HAP-1 (cell line): ENCODE data around the gene PLEKHA5.

Experiments
- DNase-seq, 2 experiments: peaks; one replicate each; pipeline ENCODE4 v3.0.0-alpha.2; 2016 to 2020; ENCODE audit warnings: low spot score in 2 of 2
- H3K27me3 ChIP-seq: fragments of 250-450 bp; sonication (Bioruptor Pico); 2 replicates; pipeline ENCODE4 v1.5.1; 2020; ENCODE audit warnings: low read depth, mild to moderate bottlenecking, moderate library complexity
- H3K36me3 ChIP-seq: fragments of 250-450 bp; sonication (Bioruptor Pico); replicated peaks from 2 replicates; pipeline ENCODE4 v1.5.1; 2020; ENCODE audit warnings: mild to moderate bottlenecking
- H3K4me1 ChIP-seq: fragments of 250-450 bp; sonication (Bioruptor Pico); 2 replicates; pipeline ENCODE4 v1.5.1; 2020; ENCODE audit warnings: mild to moderate bottlenecking
- H3K4me3 ChIP-seq: fragments of 250-450 bp; sonication (Bioruptor Pico); 2 replicates; pipeline ENCODE4 v1.5.1; 2020; ENCODE audit warnings: mild to moderate bottlenecking, moderate library complexity
- H3K9me3 ChIP-seq: fragments of 250-450 bp; sonication (Bioruptor Pico); 2 replicates; pipeline ENCODE4 v1.5.1; 2020; ENCODE audit warnings: mild to moderate bottlenecking, moderate library complexity
- in situ Hi-C: fragments of 300-500 bp; cut with MboI; formaldehyde crosslinking; loops from 3 replicates; pipeline ENCODE4 v1.14.3; 2020; ENCODE audit warnings: low sequenced_read_pairs, inconsistent platforms, mixed read lengths

PLEKHA5 gene

GRCh38 chr12:19282133-19282699, 152.7 kb downstream of the PLEKHA5 start:
- no peak for DNase-seq
- H3K4me3 ChIP-seq, result no peak overlapping the region
- no peaks in the 10 kb centered on the region for H3K9me3 ChIP-seq
- no peaks in the 10 kb centered on the region for H3K27me3 ChIP-seq
- H3K36me3 ChIP-seq, result peaks cover 31% of the 10 kb centered on the region
- H3K4me1 ChIP-seq, result peaks cover 4% of the 10 kb centered on the region; the same call in 1 of the 2 replicates
- in situ Hi-C loops, result no loop called here

- in situ Hi-C loops, result no loop called here
Measured at GRCh38 chr12:19284658-19285057, 155.1 kb downstream of the PLEKHA5 start.

GRCh38 chr12:19285793-19286448, 156.4 kb downstream of the PLEKHA5 start:
- in situ Hi-C loops, result no loop called here
- H3K36me3 ChIP-seq, result peaks cover 34% of the 10 kb centered on the region
- no peak overlapping the region for H3K4me3 ChIP-seq
- no peak for DNase-seq
- no peaks in the 10 kb centered on the region for H3K9me3 ChIP-seq
- no peaks in the 10 kb centered on the region for H3K27me3 ChIP-seq
- peaks cover 8% of the 10 kb centered on the region for H3K4me1 ChIP-seq

More at GRCh38 chr12:19284658-19285057, 155.1 kb downstream of the PLEKHA5 start:
- Histone ChIP-seq H3K4me1 (peaks cover 8% of the 10 kb centered on the region), H3K27me3 (no peaks in the 10 kb centered on the region), H3K4me3 (no peak overlapping the region), H3K36me3 (peaks cover 28% of the 10 kb centered on the region), H3K9me3 (no peaks in the 10 kb centered on the region)
- DNase-seq, result no peak

- Histone ChIP-seq H3K9me3 (no peaks in the 10 kb centered on the region), H3K27me3 (no peaks in the 10 kb centered on the region), H3K4me3 (no peak overlapping the region), H3K4me1 (peaks cover 8% of the 10 kb centered on the region), H3K36me3 (peaks cover 31% of the 10 kb centered on the region)
- in situ Hi-C loops, result no loop called here
- DNase-seq, result no peak
Measured at GRCh38 chr12:19287302-19287701, 157.8 kb downstream of the PLEKHA5 start.

GRCh38 chr12:19288161-19288560, 158.6 kb downstream of the PLEKHA5 start:
- H3K36me3 ChIP-seq, result peaks cover 27% of the 10 kb centered on the region
- H3K4me1 ChIP-seq, result peaks cover 8% of the 10 kb centered on the region
- no peaks in the 10 kb centered on the region for H3K9me3 ChIP-seq
- no peak overlapping the region for H3K4me3 ChIP-seq
- in situ Hi-C loops, result no loop called here
- no peaks in the 10 kb centered on the region for H3K27me3 ChIP-seq
- peak in 1 of 2 experiments; percentile 60 for DNase-seq

GRCh38 chr12:19288603-19289244, 159.2 kb downstream of the PLEKHA5 start:
- DNase-seq, result peak in 1 of 2 experiments; percentile 63
- Histone ChIP-seq H3K9me3 (no peaks in the 10 kb centered on the region), H3K36me3 (peaks cover 22% of the 10 kb centered on the region), H3K27me3 (no peaks in the 10 kb centered on the region), H3K4me3 (no peak overlapping the region), H3K4me1 (peaks cover 8% of the 10 kb centered on the region)
- in situ Hi-C loops, result no loop called here

GRCh38 chr12:19298836-19299605, 169.5 kb downstream of the PLEKHA5 start:
- Histone ChIP-seq H3K4me1 (no peaks in the 10 kb centered on the region), H3K27me3 (no peaks in the 10 kb centered on the region), H3K9me3 (no peaks in the 10 kb centered on the region), H3K4me3 (no peak overlapping the region), H3K36me3 (peaks cover 18% of the 10 kb centered on the region)
- DNase-seq, result no peak
- in situ Hi-C loops, result no loop called here

- Histone ChIP-seq H3K4me3 (no peak overlapping the region), H3K36me3 (peaks cover 18% of the 10 kb centered on the region), H3K27me3 (no peaks in the 10 kb centered on the region), H3K4me1 (no peaks in the 10 kb centered on the region), H3K9me3 (no peaks in the 10 kb centered on the region)
- DNase-seq, result no peak
- in situ Hi-C loops, result no loop called here
Measured at GRCh38 chr12:19299765-19300164, 170.2 kb downstream of the PLEKHA5 start.

- peaks cover 21% of the 10 kb centered on the region for H3K36me3 ChIP-seq
- H3K9me3 ChIP-seq, result no peaks in the 10 kb centered on the region
- DNase-seq, result no peak
- no peaks in the 10 kb centered on the region for H3K4me1 ChIP-seq
- H3K4me3 ChIP-seq, result no peak overlapping the region
- in situ Hi-C loops, result no loop called here
- H3K27me3 ChIP-seq, result no peaks in the 10 kb centered on the region
Measured at GRCh38 chr12:19301223-19301622, 171.7 kb downstream of the PLEKHA5 start.

- DNase-seq, result no peak
- no peaks in the 10 kb centered on the region for H3K27me3 ChIP-seq
- peaks cover 25% of the 10 kb centered on the region for H3K36me3 ChIP-seq
- no peak overlapping the region for H3K4me3 ChIP-seq
- in situ Hi-C loops, result no loop called here
- no peaks in the 10 kb centered on the region for H3K4me1 ChIP-seq
- H3K9me3 ChIP-seq, result no peaks in the 10 kb centered on the region
Measured at GRCh38 chr12:19301688-19302087, 172.2 kb downstream of the PLEKHA5 start.

- no peaks in the 10 kb centered on the region for H3K4me1 ChIP-seq
Measured at GRCh38 chr12:19302100-19302640, 172.6 kb downstream of the PLEKHA5 start.

GRCh38 chr12:19303496-19303895, 174.0 kb downstream of the PLEKHA5 start:
- DNase-seq, result no peak
- in situ Hi-C loops, result no loop called here
- no peaks in the 10 kb centered on the region for H3K4me1 ChIP-seq
- H3K4me3 ChIP-seq, result no peak overlapping the region
- no peaks in the 10 kb centered on the region for H3K9me3 ChIP-seq
- H3K27me3 ChIP-seq, result no peaks in the 10 kb centered on the region
- peaks cover 25% of the 10 kb centered on the region for H3K36me3 ChIP-seq

More at GRCh38 chr12:19302100-19302640, 172.6 kb downstream of the PLEKHA5 start:
- H3K36me3 ChIP-seq, result peaks cover 25% of the 10 kb centered on the region
- no peaks in the 10 kb centered on the region for H3K9me3 ChIP-seq
- no peak for DNase-seq
- no peaks in the 10 kb centered on the region for H3K27me3 ChIP-seq
- in situ Hi-C loops, result no loop called here
- H3K4me3 ChIP-seq, result no peak overlapping the region

- no peak for DNase-seq
- Histone ChIP-seq H3K4me1 (no peaks in the 10 kb centered on the region), H3K4me3 (no peak overlapping the region), H3K36me3 (peaks cover 19% of the 10 kb centered on the region), H3K27me3 (no peaks in the 10 kb centered on the region), H3K9me3 (no peaks in the 10 kb centered on the region)
- in situ Hi-C loops, result no loop called here
Measured at GRCh38 chr12:19304149-19304750, 174.7 kb downstream of the PLEKHA5 start.
